Rectal smooth muscle tissue (tissue), 1 donor: ENCODE measurements around the gene FOXC2.

Experiments
- H3K27ac ChIP-seq: one replicate; pipeline ENCODE4 v1.7.0; 2013; ENCODE audit warnings: low read depth, low read length, inconsistent platforms
- H3K27me3 ChIP-seq: one replicate; pipeline ENCODE4 v1.7.0; 2013; ENCODE audit warnings: low read length; ENCODE audit not compliant: control insufficient read depth, insufficient read depth
- H3K36me3 ChIP-seq: one replicate; pipeline ENCODE4 v1.7.0; 2013; ENCODE audit warnings: low read length; ENCODE audit not compliant: control insufficient read depth, insufficient read depth
- H3K4me1 ChIP-seq: one replicate; pipeline ENCODE4 v1.7.0; 2013; ENCODE audit warnings: low read length; ENCODE audit not compliant: control insufficient read depth, insufficient read depth
- H3K4me3 ChIP-seq: one replicate; pipeline ENCODE4 v1.7.0; 2013; ENCODE audit warnings: low read length
- H3K9ac ChIP-seq: one replicate; pipeline ENCODE4 v1.7.0; 2013; ENCODE audit warnings: low read length

FOXC2 gene

GRCh38 chr16:86537486-86537885 is 29.1 kb upstream of the FOXC2 start:
- Histone ChIP-seq H3K9ac (no peak overlapping the region), H3K27me3 (no peaks in the 10 kb centered on the region), H3K36me3 (peaks cover 38% of the 10 kb centered on the region), H3K27ac (no peak overlapping the region), H3K4me1 (no peaks in the 10 kb centered on the region), H3K4me3 (no peak overlapping the region)

- Histone ChIP-seq H3K27me3 (no peaks in the 10 kb centered on the region), H3K27ac (no peak overlapping the region), H3K9ac (no peak overlapping the region), H3K4me1 (no peaks in the 10 kb centered on the region), H3K36me3 (peaks cover 40% of the 10 kb centered on the region), H3K4me3 (no peak overlapping the region)
These were observed 28.3 kb upstream of the FOXC2 start for GRCh38 chr16:86538196-86538780.

GRCh38 chr16:86540894-86541293 is 25.7 kb upstream of the FOXC2 start:
- Histone ChIP-seq H3K27me3 (no peaks in the 10 kb centered on the region), H3K4me3 (no peak overlapping the region), H3K9ac (no peak overlapping the region), H3K27ac (no peak overlapping the region), H3K4me1 (no peaks in the 10 kb centered on the region), H3K36me3 (peaks cover 44% of the 10 kb centered on the region)

- H3K27me3 ChIP-seq, result no peaks in the 10 kb centered on the region
These were observed 25.1 kb upstream of the FOXC2 start for GRCh38 chr16:86541560-86541959.

GRCh38 chr16:86542756-86543750 is 23.6 kb upstream of the FOXC2 start:
- no peak overlapping the region for H3K27ac ChIP-seq
- H3K27me3 ChIP-seq, result no peaks in the 10 kb centered on the region
- peaks cover 41% of the 10 kb centered on the region for H3K36me3 ChIP-seq
- no peaks in the 10 kb centered on the region for H3K4me1 ChIP-seq
- no peak overlapping the region for H3K4me3 ChIP-seq
- no peak overlapping the region for H3K9ac ChIP-seq

More at GRCh38 chr16:86541560-86541959, 25.1 kb upstream of the FOXC2 start:
- Histone ChIP-seq H3K27ac (no peak overlapping the region), H3K4me3 (no peak overlapping the region), H3K9ac (no peak overlapping the region), H3K4me1 (no peaks in the 10 kb centered on the region), H3K36me3 (peaks cover 44% of the 10 kb centered on the region)

- no peak overlapping the region for H3K27ac ChIP-seq
- H3K9ac ChIP-seq, result no peak overlapping the region
- no peak overlapping the region for H3K4me3 ChIP-seq
- peaks cover 27% of the 10 kb centered on the region for H3K36me3 ChIP-seq
- no peaks in the 10 kb centered on the region for H3K27me3 ChIP-seq
- no peaks in the 10 kb centered on the region for H3K4me1 ChIP-seq
These were observed 21.1 kb upstream of the FOXC2 start for GRCh38 chr16:86545481-86545880.

- Histone ChIP-seq H3K4me1 (no peaks in the 10 kb centered on the region), H3K27ac (no peak overlapping the region), H3K4me3 (no peak overlapping the region), H3K36me3 (peaks cover 21% of the 10 kb centered on the region), H3K9ac (no peak overlapping the region), H3K27me3 (no peaks in the 10 kb centered on the region)
These were observed 20.5 kb upstream of the FOXC2 start for GRCh38 chr16:86545954-86546637.

- Histone ChIP-seq H3K9ac (no peak overlapping the region), H3K27me3 (no peaks in the 10 kb centered on the region), H3K27ac (no peak overlapping the region), H3K36me3 (peaks cover 15% of the 10 kb centered on the region), H3K4me1 (no peaks in the 10 kb centered on the region), H3K4me3 (no peak overlapping the region)
These were observed 20.0 kb upstream of the FOXC2 start for GRCh38 chr16:86546638-86547013.

GRCh38 chr16:86547286-86547685 is 19.3 kb upstream of the FOXC2 start:
- Histone ChIP-seq H3K9ac (no peak overlapping the region), H3K27me3 (no peaks in the 10 kb centered on the region), H3K36me3 (peaks cover 10% of the 10 kb centered on the region)

GRCh38 chr16:86549076-86549892 is 17.3 kb upstream of the FOXC2 start:
- Histone ChIP-seq H3K27me3 (no peaks in the 10 kb centered on the region), H3K4me1 (no peaks in the 10 kb centered on the region), H3K27ac (no peak overlapping the region), H3K9ac (no peak overlapping the region), H3K36me3 (peaks cover 6% of the 10 kb centered on the region), H3K4me3 (no peak overlapping the region)

More at GRCh38 chr16:86547286-86547685, 19.3 kb upstream of the FOXC2 start:
- Histone ChIP-seq H3K4me3 (no peak overlapping the region), H3K4me1 (no peaks in the 10 kb centered on the region), H3K27ac (no peak overlapping the region)

GRCh38 chr16:86549893-86550190 is 16.8 kb upstream of the FOXC2 start:
- H3K9ac ChIP-seq, result no peak overlapping the region
- no peak overlapping the region for H3K27ac ChIP-seq
- H3K4me3 ChIP-seq, result no peak overlapping the region
- no peaks in the 10 kb centered on the region for H3K27me3 ChIP-seq
- H3K36me3 ChIP-seq, result peaks cover 6% of the 10 kb centered on the region
- no peaks in the 10 kb centered on the region for H3K4me1 ChIP-seq

GRCh38 chr16:86550281-86550680 is 16.3 kb upstream of the FOXC2 start:
- no peaks in the 10 kb centered on the region for H3K27me3 ChIP-seq
- no peaks in the 10 kb centered on the region for H3K4me1 ChIP-seq
- no peak overlapping the region for H3K9ac ChIP-seq
- peaks cover 6% of the 10 kb centered on the region for H3K36me3 ChIP-seq
- H3K27ac ChIP-seq, result no peak overlapping the region
- no peak overlapping the region for H3K4me3 ChIP-seq
